HepG2 (cell line): ENCODE measurements around the gene DAZAP1. TPM values are rescaled to one million over a fixed set of nuclear protein-coding genes. Genes with fewer than 3 reads are reported as not detected.

Experiments
- ARID4A ChIP-seq: sonication (generic); formaldehyde crosslinking; IDR thresholded peaks from 2 replicates; pipeline ENCODE4 v1.5.0; 2020; ENCODE audit warnings: mild to moderate bottlenecking, missing genetic modification reagents, borderline replicate concordance
- NFIC ChIP-seq: IDR thresholded peaks from 2 replicates; pipeline ENCODE4 v1.6.1; 2012; ENCODE audit warnings: mild to moderate bottlenecking, low read length, inconsistent platforms
- RERE ChIP-seq: IDR thresholded peaks from 2 replicates; pipeline ENCODE4 v1.6.1; 2016; ENCODE audit warnings: low read depth, missing genetic modification reagents, missing compliant biosample characterization
- ZFP90 ChIP-seq: sonication (generic); formaldehyde crosslinking; IDR thresholded peaks from 2 replicates; pipeline ENCODE4 v1.8.0; 2022; ENCODE audit warnings: missing genetic modification reagents, mild to moderate bottlenecking, inconsistent platforms, borderline replicate concordance
- ZNF746 ChIP-seq: sonication (generic); formaldehyde crosslinking; IDR thresholded peaks from 2 replicates; pipeline ENCODE4 v1.8.0; 2022; ENCODE audit warnings: mild to moderate bottlenecking, missing genetic modification reagents
- ZNF816 ChIP-seq: sonication (generic); formaldehyde crosslinking; IDR thresholded peaks from 2 replicates; pipeline ENCODE4 v1.8.0; 2022; ENCODE audit warnings: missing genetic modification reagents, mild to moderate bottlenecking, borderline replicate concordance
- ZNF839 ChIP-seq: sonication (generic); formaldehyde crosslinking; IDR thresholded peaks from 2 replicates; pipeline ENCODE4 v1.4.0; 2020; ENCODE audit warnings: missing genetic modification reagents, mild to moderate bottlenecking, borderline replicate concordance
- polyA plus RNA-seq, 8 experiments: library from polyadenylated mRNA; depleted of rRNA in 3 of 8; stranded (reverse) in 7 of 8; unstranded in 1 of 8; fragments of >200 nt; fragmentation: Illumina TruSeq in 4 of 8; extraction: Trizol in 4 of 8; gene quantifications; 2 replicates each; pipeline versions ENCODE4 v1.2.1 to v1.2.3, GENCODE V29; 2011 to 2016; ENCODE audit warnings: low read depth in 4 of 8, missing spikeins in 1 of 8, mixed read lengths in 1 of 8; ENCODE audit not compliant: insufficient read depth in 1 of 8
- total RNA-seq, 5 experiments: library from RNA; depleted of rRNA; stranded (reverse); fragments of >200 nt; fragmentation: Illumina TruSeq; extraction: Trizol; gene quantifications; 2 replicates each; pipeline ENCODE4 v1.2.3, GENCODE V29; 2016; ENCODE audit warnings: low read depth in 1 of 5

DAZAP1 gene
- total and polyA plus RNA-seq, 2 of the 13 experiments (the other 11 are each of a cell fraction or from before 2014, with no cell fraction given): 63.3 to 79.2 TPM

DNA sequence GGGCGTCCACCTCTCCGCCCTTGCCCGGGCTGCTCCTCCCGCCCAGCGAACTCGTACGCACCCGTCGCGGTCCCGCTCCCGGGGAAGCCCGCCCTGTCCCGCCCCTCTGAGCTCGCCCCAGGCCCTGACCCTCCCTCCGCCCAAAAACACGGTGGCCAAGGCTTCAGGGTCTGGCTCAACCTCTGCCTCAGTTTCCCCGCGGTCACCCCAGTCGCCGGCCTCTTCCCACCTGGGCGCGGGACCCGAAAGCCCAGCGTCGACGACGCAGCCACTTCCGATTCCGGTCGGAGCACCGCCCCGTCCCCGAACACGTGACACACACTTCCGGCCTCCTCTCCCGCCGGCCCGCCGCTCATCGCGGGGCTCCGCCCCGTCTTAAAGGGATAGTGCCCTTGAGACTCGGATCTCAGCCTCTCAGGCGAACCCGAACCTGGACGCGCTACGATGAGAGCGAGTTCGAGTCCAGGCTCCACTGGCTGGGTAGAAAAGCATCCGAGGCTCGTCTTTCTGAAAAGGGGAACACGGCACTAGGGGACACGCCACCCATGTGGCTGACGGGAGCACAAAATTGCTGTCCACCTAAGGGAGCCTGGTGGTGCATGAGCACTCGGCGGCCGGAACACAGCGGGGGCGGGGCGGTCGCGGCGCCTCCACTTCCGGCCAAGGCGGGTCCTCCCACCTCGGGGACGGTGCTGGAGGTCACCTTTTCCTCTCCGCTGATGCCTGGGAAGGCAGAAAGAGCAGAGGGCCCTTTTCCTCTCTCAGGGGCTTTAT is 71.7 kb downstream of the DAZAP1 start, which contains the start of gene C19orf25 (continued):
- TF ChIP-seq RERE (no peak), NFIC (no peak), ZNF746 (CRISPR knock-in tag) (peak; percentile 40; the same call in 1 of the 2 replicates), ZNF839 (CRISPR knock-in tag) (peak; percentile 50; the same call in 1 of the 2 replicates), ZFP90 (peak; percentile 14; the same call in 1 of the 2 replicates), ARID4A (CRISPR knock-in tag) (peak; percentile 84; the same call in 1 of the 2 replicates), ZNF816 (CRISPR knock-in tag) (peak; percentile 73)
